Kidney capillary endothelial cell (primary cell): ENCODE results near the gene SNU13.
"Not testable (repeated sequence)": the region's sequence is repeated elsewhere in the genome, so short reads cannot be mapped to it uniquely, and the experiment has no call there.

ENCODE experiments used
- DNase-seq: peaks from one replicate; pipeline ENCODE4 v3.0.0-alpha.2; 2018; ENCODE audit warnings: low spot score

The SNU13 gene

DNA sequence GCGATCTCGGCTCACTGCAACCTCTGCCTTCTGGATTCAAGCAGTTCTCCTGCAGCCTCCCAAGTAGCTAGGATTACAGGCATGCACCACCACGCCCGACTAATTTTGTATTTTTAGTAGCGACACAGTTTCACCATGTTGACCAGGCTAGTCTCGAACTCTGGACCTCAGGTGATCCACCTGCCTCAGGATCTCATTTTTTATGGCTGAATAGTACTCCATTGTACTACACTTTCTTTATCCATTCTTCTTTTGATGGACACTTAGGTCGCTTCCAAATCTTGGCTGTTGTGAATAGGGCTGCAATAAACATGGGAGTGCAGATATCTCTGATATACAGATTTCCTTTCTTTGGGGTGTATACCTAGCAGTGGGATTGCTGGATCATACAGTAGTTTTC, 46.8 kb downstream of the SNU13 start:
- DNase-seq: no peak

DNA sequence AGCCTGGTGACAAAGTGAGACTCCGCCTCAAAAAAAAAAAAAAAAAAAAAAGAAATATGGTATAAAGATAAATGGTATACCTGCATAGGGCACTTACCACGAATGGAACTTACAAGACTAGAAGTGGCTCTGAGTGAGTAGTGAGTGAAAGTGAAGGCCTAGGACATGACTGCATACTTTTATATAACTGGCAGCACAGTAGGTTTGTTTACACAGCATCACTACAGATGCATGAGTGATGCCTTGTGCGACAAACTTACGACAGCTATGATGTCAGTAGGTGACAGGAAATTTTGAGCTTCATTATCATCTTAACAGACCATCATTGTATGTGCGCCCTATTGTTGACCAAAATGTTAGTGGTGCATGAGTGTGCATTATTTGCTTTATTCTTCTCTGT, 49.9 kb downstream of the SNU13 start:
- no peak for DNase-seq

DNA sequence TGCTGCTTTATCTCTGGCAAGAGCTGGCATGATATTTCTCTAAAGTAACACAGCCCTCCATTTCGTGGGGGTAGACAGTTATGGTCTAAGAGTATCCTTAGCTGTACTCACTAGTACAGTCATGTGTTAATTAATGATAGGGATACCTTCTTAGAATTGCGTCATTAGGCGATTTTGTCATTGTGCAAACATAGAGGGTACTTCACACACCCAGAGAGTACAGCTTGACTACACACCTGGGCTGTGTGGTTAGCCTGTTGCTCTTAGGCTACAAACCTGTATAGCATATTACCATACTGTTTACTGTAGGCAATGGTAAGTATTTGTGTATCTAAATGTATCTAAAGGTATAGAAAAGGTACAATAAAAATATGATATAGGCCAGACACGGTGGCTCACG, 50.5 kb downstream of the SNU13 start:
- no peak for DNase-seq

- not testable (repeated sequence) for DNase-seq
Measured at GRCh38 chr22:41637623-41638022, 51.0 kb downstream of the SNU13 start.

DNA sequence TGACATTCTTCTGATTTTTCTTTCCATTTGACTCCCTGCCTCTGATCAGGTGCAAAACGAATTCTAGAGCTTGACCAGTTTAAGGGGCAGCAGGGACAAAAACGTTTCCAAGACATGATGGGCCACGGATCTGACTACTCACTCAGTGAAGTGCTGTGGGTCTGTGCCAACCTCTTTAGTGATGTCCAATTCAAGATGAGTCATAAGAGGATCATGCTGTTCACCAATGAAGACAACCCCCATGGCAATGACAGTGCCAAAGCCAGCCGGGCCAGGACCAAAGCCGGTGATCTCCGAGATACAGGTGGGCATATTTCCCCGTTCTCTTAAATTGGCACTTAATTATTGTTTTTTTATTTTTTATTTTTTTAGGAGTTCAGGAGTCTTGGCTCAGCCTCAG, 52.2 kb downstream of the SNU13 start:
- no peak for DNase-seq

DNA sequence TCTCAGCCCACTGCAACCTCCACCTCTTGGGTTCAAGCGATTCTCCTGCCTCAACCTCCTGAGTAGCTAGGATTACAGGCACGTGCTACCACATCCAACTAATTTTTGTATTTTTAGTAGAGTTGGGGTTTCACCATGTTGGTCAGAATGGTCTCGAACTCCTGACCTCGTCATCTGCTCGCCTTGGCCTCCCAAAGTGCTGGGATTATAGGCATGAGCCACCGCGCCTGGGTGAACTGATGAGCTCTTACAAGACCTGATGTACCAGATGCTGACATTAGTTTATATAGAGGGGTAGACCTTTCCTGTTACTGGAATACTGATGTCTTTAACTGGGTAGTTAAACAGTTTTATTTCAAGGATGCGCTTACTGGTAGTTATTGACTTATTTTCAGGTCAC, 54.1 kb downstream of the SNU13 start:
- DNase-seq: not testable (repeated sequence)

DNA sequence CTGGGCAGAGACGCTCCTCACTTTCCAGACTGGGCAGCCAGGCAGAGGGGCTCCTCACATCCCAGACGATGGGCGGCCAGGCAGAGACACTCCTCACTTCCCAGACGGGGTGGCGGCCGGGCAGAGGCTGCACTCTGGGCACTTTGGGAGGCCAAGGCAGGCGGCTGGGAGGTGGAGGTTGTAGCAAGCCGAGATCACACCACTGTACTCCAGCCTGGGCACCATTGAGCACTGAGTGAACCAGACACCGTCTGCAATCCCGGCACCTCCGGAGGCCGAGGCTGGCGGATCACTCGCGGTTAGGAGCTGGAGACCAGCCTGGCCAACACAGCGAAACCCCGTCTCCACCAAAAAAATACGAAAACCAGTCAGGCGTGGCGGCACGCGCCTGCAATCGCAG, 57.1 kb downstream of the SNU13 start:
- DNase-seq: not testable (repeated sequence)

DNA sequence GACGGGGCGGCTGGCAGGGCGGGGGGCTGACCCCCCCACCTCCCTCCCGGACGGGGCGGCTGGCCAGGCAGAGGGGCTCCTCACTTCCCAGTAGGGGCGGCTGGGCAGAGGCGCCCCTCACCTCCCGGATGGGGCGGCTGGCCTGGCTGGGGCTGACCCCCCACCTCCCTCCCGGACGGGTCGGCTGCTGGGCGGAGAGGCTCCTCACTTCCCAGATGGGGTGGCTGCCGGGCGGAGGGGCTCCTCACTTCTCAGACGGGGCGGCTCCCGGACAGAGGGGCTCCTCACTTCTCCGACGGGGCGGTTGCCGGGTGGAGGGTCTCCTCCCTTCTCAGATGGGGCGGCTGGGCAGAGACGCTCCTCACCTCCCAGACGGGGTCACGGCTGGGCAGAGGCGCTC, 57.6 kb downstream of the SNU13 start:
- not testable (repeated sequence) for DNase-seq

DNA sequence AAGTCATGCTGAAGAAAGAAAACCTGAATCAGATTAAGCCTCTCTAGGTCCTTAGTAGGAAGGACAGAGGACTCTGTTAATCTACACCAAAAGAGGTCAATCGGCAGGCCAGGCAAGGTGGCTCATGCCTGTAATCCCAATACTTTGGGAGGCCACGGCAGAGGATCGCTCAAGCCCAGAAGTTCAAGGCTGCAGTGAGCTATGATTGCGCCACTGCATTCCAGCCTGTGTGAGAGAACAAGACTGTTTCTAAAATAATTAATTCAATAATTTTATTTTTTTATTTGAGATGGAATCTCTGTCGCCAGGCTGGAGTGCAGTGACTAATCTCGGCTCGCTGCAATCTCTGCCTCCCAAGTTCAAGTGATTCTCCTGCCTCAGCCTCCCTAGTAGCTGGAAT, 63.1 kb downstream of the SNU13 start:
- no peak for DNase-seq
